HG03095 (cell line): ENCODE data around the gene NAV2.
A peak's percentile ranks its signal among the peaks of the same experiment; 100 is the strongest.
"Not testable (repeated sequence)": the region's sequence is repeated elsewhere in the genome, so short reads cannot be mapped to it uniquely, and the experiment has no call there.

ENCODE experiments used
- ATAC-seq: cut with Tn5 transposase; IDR thresholded peaks from one replicate; pipeline ENCODE4 v1.9.1; 2021; ENCODE audit warnings: moderate library complexity; ENCODE audit not compliant: unreplicated experiment

Gene NAV2

DNA sequence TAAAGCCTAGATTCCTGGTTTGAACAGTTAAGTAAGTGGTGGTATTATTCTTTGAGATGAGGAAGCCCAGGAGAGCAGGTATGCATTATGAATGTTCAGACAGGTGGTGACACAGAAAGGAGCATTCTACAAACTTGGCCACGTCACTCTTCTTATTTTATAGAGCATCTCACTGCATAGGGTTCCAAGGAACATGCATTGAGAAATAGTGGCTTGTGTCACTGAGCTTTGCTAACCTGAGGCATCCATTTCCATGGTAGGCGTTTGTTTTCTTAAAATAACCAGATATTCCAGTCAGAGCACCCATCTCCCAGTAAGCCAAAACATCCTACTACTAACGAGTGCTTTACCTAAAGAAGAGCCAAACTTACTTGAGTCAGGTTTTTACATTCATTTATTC, 169.7 kb downstream of the NAV2 start:
- ATAC-seq = no peak

DNA sequence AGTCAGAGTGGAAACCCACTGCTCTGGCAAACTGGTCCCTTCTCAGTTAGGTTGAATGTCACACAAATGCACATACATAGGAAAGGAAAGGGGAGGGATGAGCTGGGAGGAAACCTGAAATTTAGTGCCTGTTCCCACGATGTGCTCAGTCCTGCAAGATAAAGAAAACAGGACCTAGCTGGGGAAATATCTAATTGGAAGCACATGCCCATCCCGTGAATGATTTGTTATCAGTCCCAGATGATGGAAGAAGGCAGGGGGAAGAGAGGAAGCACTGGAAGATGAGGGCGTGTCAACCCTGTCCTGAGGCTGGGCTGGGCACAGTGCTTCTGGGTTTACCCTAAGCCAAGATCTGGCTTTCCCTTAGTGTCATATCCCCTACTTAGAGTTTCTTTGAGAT, 173.9 kb downstream of the NAV2 start:
- no peak for ATAC-seq

DNA sequence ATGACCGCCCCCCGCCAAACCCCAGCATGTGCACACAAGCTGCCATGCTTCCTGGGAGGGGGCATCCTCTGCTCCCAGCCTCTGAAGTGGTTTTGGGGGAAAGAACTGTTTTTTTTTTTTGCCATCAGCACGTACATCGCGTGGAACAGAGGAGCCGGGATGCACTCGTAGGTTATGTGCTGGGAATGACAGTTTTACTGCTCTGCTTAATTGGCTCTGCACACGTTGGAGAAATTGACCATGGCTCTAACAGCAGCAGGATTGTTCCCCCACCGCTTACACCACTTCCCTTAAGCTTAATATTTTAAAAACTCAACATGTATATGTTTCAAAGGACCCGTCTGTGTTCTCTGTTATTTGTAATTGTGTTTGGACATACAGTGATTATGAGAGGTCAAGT, 175.2 kb downstream of the NAV2 start:
- ATAC-seq = no peak

DNA sequence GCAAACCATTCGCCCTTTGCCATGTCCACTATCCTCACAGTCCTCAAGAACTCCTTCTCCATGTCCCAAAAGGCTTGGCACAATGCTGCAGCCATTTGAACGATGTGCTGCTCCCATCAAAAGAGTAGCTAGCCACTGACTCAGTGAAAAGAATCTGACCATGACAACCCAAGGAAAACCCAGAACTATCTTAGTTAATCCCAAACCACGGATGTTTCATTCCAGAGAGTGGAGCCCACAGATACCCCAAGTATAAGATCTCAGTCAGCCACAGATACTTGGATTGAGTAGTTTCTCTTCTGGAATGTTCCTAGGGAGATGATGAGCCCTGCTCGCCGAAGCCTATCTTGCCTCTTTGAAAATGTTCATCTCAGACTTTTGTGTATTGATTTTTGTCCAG, 176.9 kb downstream of the NAV2 start:
- no peak for ATAC-seq

DNA sequence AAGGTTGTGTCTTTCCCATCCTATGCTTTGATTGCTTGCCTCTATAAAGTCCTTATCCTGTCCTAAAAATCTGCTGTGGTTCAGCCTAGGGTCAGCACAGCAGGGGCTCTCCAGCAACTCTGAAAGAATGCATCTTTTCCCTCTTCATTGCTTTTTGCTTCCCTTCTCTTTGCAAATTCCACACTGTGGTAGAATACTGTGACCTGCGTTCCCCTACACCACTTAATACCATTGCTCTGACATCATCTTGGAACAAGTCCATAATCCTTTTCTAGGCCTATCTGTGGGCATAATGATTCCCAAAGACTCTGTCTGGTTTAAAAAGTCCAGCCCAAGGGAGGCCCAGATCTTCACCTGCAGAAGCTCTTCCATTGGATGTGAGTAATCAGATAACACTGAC, 177.7 kb downstream of the NAV2 start:
- ATAC-seq = no peak

DNA sequence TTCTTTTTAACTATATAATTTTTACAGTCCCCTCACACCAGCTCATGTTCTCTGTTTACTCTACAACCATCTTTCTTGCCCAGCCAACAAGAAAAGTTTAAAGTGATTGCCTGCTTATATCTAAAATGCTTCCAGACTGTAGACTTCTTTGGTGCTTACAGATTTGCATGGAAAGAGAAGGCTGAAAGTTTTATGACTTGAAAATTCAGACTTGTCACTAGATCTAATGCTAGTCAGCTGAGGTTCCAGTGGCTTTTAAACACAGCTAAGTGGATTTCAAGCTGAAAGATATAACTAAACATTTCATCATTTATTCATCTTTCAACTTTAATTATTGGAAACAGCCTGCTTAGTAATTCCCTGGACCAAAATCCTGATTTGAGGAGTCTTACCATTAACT, 178.4 kb downstream of the NAV2 start:
- no peak for ATAC-seq

DNA sequence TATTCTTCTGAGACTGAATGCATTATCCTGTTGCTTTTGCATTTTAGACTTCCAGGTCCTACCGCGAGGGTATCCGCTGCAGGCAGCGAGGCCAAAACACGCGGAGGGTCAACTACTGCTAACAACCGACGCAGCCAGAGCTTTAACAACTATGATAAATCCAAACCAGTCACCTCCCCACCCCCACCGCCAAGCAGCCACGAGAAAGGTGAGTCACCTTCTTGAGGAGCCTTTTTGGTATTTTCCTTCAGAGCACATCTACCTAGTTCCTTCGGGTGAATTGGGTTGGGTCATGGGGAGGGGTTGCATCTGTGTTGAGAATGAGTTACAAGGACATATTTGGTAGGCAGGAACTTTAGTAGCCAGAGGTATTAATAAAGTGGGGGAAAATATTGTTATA, 179.8 kb downstream of the NAV2 start:
- ATAC-seq = no peak

DNA sequence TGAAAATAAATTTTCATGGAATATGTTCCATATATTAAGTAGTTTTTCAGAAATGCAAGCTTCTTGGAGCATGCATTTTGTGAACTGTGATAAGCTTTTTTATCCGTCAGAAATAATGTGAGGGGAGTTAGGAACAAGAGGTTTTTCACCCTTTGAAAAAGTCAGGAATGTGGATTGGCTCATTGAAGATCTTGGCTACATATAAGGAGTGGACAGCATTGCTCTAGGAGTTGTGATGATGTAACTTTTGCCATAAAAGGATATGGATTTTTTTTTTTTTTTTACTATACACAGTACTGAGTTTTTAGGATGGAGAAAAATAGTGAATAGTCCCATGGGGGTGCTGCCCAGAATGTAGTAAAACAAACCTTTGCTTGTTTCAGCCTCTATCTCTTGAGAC, 180.2 kb downstream of the NAV2 start:
- no peak for ATAC-seq

DNA sequence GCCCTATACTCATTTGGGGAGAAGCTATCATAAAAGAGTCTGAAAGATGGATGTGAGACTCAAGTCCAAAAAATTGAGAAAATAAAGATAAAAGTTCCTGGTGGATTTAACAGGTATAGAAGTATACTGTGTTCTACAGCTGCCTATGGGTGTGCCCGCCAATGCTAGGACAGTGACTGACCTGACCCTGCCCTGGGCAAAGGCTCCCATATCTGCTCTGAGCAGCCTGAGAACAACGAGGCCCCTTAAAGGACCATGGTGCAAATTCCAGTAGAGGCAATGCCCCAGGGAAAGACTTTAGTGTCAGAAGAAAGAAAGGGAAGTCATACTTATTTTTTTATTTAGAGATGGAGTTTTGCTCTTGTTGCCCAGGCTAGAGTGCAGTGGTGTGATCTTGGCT, 181.8 kb downstream of the NAV2 start:
- no peak for ATAC-seq

DNA sequence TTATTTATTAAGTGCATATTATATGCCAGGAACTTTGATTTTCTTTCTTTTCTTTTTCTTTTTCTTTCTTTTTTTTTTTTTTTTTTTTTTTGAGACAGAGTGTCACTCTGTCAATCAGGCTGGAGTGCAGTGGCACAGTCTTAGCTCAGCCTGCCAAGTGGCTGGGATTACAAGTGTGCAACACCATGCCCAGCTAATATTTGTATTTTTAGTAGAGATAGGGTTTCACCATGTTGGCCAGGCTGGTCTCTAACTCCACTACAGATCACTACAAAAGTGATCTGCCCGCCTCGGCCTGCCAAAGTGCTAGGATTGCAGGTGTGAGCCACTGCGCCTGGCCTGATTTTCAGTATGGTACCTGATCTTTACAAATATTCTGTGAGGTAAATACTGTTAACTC, 182.4 kb downstream of the NAV2 start:
- not testable (repeated sequence) for ATAC-seq

DNA sequence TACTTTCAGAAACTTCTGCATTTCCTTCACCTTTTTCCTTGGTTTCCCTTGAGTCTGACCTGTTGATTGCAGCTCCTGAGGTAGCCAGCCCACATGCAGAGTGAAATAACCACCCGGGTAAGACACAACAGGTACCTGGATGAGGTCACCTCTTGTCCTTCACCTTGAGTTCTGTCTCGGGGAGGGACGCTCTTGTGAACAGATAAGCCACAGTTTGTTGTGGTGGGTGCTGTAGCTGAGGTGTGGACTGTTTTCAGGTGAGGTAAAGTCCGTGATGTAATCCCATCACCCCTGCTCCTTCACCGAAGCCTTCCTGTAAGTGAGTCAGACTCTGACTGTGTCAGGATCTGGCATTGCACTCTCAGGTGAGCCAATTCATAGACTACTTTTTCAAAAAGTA, 183.1 kb downstream of the NAV2 start:
- ATAC-seq = no peak

DNA sequence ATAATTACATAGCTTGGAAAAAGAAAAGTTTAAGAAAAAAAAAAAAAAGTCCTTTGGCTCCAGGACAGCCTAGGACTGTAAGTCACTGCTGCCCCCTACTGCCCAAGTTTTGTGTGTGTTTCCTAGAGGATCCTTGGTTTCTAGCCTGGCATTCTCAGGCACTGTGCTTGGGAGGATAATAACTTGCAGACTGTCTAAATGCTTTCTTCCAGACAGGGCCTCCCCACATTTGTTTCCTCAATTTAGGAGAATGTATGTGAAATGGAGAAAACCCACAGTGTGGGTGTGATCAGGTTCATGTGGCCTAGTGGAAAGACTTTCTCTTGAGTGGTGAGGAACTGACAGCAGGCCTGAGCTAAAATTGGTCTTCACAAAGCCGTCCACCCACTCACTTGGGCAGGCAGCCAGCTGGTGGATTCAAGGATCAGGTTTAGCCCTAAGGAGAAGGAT, 191.0 kb downstream of the NAV2 start:
- ATAC-seq = peak; percentile 51

DNA sequence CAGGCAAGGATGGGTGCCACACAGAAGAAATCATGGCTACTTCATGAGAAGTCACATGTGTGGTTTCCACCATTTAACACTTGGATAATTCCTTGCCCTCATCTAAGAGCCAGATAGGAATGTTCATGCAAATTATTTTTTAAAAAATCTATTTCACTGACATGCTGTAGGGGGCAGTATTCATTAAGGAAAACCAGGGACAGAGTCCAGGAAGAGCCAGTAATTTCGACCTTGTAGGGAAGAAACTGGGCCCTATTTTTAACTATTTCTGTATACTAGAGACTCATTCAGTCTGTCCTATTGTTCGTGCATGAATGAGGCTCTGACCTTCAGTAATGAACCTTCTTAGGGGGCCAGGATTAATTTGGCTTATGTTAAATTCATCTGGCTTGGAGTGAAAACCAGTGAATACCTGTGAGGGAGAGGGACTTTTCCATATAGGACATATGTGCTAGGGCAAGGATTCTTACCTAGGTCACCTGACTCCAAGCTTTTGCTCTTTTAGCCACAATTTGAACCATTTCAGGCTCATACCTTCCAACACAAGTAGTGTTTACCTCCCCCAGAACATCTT, 192.7 kb downstream of the NAV2 start:
- ATAC-seq = no peak

DNA sequence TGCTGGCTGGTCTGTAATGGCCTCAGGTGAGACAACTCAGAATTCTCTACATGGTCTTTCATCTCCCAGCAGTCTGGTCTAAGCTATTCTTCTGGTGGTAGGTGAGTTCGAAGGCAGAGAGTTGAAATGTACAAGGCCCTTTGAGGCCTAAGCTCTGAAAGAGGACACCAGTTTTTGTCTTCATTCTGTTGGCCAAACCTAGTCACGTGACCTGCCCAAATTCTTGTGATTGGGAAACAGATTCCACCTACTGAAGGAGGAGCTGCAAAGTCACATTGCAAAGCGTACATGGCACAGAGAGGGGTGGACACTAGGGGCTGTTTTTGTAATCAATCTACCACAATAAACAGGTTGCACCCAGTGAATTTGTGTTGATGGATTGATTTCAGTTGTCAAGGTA, 193.5 kb downstream of the NAV2 start:
- no peak for ATAC-seq

DNA sequence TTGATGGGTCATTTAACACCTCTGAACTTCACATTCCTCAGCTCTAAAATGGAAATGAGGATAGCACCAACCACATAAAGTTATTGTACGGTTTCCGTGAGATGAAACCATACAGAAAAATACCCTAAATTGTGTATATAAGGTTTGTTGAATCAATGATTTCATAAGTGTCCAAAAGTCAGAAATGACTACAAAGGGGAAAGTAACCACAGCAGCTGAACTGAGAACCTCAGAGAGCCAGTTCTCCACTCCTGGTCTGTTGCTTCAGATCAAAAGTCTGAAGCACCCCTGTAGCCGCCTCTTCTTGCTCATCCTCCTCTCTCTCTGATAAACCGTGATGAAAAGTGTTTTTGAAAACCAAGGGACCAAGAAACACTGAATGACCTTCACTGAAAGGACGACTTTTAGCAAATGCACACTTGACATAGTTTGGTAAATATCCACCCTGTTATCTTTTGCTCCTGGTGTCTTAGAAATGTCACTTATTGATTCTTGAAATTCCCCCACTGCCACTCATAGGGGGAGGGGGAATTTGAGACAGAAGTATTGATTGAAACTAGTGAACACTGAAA, 194.5 kb downstream of the NAV2 start:
- peak; percentile 74 for ATAC-seq

DNA sequence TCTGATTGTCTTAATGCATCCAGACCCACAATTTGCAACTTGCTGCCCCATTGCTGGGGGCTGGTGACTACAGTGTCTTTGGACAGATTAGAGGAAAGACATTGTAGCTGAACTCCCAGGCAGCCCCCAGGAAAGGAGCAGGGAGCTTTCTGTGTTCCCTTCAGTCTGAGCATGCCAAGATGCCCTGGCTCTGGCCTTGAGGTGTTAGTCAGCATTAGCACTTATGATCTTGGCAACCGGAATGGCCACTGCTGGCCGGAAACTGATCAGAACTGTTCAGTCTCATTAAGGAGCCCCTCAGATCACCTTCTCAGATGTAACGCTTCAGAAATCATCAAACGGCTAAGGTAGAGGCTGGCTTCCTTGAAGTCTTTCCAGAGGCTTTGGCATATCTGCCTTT, 195.2 kb downstream of the NAV2 start:
- ATAC-seq = no peak

DNA sequence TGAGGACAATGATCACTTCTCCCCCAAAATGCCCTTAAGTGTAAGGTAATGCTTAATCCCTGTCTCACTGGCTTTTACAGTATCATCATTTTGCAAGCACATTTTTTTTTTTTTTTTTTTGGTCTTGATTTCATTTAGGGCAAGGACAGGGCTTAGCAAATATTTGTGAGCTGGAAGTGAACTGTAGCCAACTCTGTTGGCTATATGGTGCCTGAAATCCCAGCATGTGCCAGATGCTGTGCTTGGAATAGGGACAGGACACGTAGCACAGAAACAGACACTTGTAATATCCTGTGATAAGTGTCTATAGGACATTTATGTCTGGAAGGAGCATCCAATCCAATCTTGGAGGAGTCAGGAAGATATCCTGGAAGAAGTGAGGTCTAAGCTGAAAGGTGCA, 198.3 kb downstream of the NAV2 start:
- no peak for ATAC-seq

DNA sequence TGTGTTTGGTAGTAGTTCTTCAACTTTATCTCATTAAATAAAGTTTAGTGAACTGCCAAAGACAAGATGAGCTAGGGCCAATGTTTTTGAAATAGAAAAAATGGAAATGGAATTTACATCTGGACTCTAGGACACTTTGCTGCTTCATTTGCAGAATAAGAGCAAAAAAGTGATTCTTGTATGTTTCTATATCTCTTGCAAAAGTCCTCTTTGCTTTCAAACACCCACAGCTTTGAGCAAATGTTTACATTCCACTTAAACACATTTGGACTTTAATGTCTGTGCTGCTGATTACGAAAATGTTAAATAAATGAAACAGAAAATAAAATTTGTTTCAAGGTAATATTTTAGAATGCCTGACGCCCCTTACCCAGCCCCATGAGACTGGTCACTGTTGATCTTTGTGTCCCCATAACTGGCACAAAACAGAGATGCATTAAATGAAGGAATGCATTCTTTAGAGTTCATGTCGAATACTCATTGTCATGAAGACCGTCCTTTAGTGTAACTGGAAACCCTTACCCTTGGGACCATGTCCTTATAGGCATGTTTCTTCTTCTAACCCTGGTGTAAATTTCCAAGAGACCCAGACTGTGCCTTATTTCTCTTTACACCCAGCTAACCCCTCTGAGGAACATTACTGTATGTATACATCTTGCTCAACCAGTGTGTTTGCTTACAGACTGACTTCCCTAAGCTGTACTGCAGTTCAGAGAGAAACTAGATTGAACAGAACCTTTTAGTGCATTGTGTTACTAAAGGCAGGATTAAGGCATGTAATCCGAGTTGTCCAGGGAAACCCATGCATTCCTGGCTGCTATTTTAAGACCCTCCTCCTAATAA, 199.7 kb downstream of the NAV2 start:
- no peak for ATAC-seq

DNA sequence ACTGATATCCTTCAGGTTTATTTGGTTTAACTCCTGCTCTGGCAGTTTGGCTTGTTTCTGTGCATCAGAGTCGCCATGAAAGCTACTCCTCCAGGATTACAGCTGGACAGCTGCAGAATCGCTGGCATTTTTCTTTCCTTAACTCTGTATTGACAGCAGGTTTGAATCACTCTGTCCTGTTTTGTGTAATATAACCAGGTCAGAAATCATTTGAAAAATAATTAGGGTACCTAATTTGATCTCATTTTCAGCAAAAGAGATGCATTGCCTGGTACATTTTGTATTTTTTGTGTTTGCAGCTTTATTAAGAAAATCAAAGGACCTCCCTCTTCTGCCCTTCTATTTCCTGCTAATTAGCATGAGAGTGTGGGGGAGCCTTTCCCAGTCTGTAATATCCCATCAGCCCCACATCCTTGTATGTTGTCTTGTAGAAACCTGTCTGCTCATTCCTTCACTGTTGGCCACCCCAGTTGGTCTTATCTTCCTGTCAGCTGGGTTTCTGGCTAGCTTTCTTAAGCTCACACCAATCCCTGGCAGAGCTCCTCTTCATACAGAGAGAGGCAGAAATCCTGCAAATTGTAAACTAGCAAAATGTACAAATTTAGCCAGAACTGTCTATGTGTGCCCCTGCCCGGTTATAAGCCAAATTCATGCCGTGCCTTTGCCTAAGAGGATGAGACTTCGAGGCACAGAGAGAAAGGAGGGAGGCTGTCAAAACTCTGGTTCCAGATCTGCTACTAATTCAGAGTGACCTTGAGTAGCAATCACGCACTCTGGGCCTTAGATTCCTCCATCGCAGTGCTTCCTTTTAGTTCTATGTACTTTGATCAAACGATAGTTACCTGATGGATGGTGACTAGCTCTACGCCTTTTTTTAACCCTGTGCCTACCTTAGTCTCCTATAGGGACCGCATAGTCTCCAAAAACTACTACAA, 200.6 kb downstream of the NAV2 start:
- ATAC-seq = no peak

DNA sequence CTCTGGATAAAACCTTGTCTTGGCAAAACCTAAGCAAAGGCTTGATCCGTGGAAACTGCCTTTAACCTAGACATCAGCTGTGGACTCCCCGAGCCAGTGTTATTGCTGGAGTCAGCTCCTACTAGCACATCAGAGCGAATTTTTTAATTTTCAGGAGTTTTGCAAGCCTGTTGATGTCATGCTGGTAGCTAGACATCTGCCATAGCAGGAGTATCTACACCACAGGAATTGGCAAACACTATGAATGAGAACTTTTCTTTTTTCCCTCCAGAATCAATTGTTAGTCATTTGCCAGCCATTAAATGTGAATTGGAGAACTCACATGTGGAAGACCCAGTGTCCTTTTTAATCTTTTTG, 201.2 kb downstream of the NAV2 start:
- no peak for ATAC-seq

DNA sequence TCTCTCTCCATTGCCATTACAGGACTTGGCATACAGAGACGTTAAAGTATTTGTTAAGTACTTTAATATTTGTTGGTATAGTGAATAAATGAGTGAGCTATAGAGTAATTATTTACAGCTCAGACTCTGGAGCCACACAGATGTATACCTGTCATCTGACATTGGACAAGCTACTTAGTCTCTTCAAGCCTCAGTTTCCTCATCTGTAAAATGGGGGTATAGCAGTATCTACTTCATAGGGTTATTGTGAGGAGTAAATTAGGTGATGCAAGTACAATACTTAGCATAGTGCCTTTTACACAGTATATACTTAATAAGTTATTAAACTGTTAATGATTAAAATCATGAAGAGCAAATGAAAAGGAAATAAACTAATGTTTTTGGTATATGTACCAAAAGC, 203.2 kb downstream of the NAV2 start:
- ATAC-seq = no peak
